IMR-90 (cell line): ENCODE results near the gene ADAMTSL1. TPM values are rescaled to one million over a fixed set of nuclear protein-coding genes. Genes with fewer than 3 reads are reported as not detected.

Source experiments
- ATAC-seq: fragments of 200-7000 bp; cut with Tn5 transposase; 2 replicates; pipeline ENCODE4 v1.9.1; 2020; ENCODE audit warnings: low read depth, mild to moderate bottlenecking, moderate library complexity
- BruUV-seq: library from RNA; stranded (reverse); fragments of 400-500 nt; replicated peaks from 2 replicates; lab custom pipeline; 2021; lab: Mats Ljungman, UMichigan
- CTCF ChIA-PET: fragments of 300-600 bp; formaldehyde crosslinking; extraction: SDS; loops from one replicate; lab custom pipeline; 2021; ENCODE audit warnings: antibody characterized with exemption; lab: Yijun Ruan, JAX
- POLR2A ChIA-PET: fragments of 300-600 bp; sonication (Branson Sonifier 250); formaldehyde crosslinking; loops from one replicate; lab custom pipeline; 2022; ENCODE audit warnings: antibody characterized with exemption; ENCODE audit not compliant: unreplicated experiment; lab: Charles Lee
- DNase-seq: peaks from one replicate; pipeline ENCODE4 v3.0.0; 2013
- H2AFZ ChIP-seq: replicated peaks from 2 replicates; pipeline ENCODE3; 2013; ENCODE audit warnings: low read length, mild to moderate bottlenecking; ENCODE audit not compliant: poor library complexity
- H2AK5ac ChIP-seq: 2 replicates; pipeline ENCODE4 v1.6.1; 2013; ENCODE audit warnings: low read depth, low read length, inconsistent platforms
- H2AK9ac ChIP-seq: replicated peaks from 2 replicates; pipeline ENCODE3; 2013; ENCODE audit warnings: mild to moderate bottlenecking, low read depth, low read length, moderate library complexity; ENCODE audit not compliant: poor library complexity
- H2BK120ac ChIP-seq: 2 replicates; pipeline ENCODE4 v1.6.1; 2013; ENCODE audit warnings: low read depth, low read length, inconsistent platforms
- H2BK15ac ChIP-seq: 3 replicates; pipeline ENCODE4 v1.6.1; 2013; ENCODE audit warnings: low read depth, low read length, inconsistent platforms
- H2BK20ac ChIP-seq: 2 replicates; pipeline ENCODE4 v1.6.1; 2013; ENCODE audit warnings: low read depth, mild to moderate bottlenecking, inconsistent platforms, low read length, moderate library complexity
- H2BK5ac ChIP-seq: 2 replicates; pipeline ENCODE4 v1.6.1; 2013; ENCODE audit warnings: mild to moderate bottlenecking, low read depth, low read length, inconsistent platforms; ENCODE audit not compliant: poor library complexity, severe bottlenecking
- H3K14ac ChIP-seq: replicated peaks from 2 replicates; pipeline ENCODE4 v1.6.1; 2013; ENCODE audit warnings: low read depth, low read length, inconsistent platforms
- H3K18ac ChIP-seq: 2 replicates; pipeline ENCODE4 v1.6.1; 2013; ENCODE audit warnings: low read depth, low read length, control low read depth
- H3K23ac ChIP-seq: 2 replicates; pipeline ENCODE4 v1.6.1; 2013; ENCODE audit warnings: low read depth, low read length, inconsistent platforms
- H3K27ac ChIP-seq: 2 replicates; pipeline ENCODE4 v1.5.1; 2013; ENCODE audit warnings: mild to moderate bottlenecking, control low read depth, low read length; ENCODE audit not compliant: insufficient read depth
- H3K27me3 ChIP-seq: 2 replicates; pipeline ENCODE4 v1.6.1; 2013; ENCODE audit warnings: low read length; ENCODE audit not compliant: control insufficient read depth, insufficient read depth
- H3K36me3 ChIP-seq: 2 replicates; pipeline ENCODE4 v1.6.1; 2013; ENCODE audit warnings: low read length, mixed read lengths; ENCODE audit not compliant: control insufficient read depth, insufficient read depth
- H3K4ac ChIP-seq: 2 replicates; pipeline ENCODE4 v1.6.1; 2013; ENCODE audit warnings: low read depth, low read length, inconsistent platforms
- H3K4me1 ChIP-seq: 2 replicates; pipeline ENCODE4 v1.6.1; 2013; ENCODE audit warnings: low read length, mixed read lengths; ENCODE audit not compliant: control insufficient read depth, insufficient read depth
- H3K4me2 ChIP-seq: 2 replicates; pipeline ENCODE4 v1.6.1; 2013; ENCODE audit warnings: low read depth, mild to moderate bottlenecking, control low read depth, low read length, moderate library complexity
- H3K4me3 ChIP-seq: 2 replicates; pipeline ENCODE4 v1.5.1; 2013; ENCODE audit warnings: low read depth, mild to moderate bottlenecking, control low read depth, low read length, moderate library complexity; ENCODE audit not compliant: insufficient read depth
- H3K56ac ChIP-seq: 2 replicates; pipeline ENCODE4 v1.6.1; 2013; ENCODE audit warnings: low read length, inconsistent platforms; ENCODE audit not compliant: insufficient read depth; ENCODE audit errors: extremely low read depth
- H3K79me1 ChIP-seq, 2 experiments: 2 replicates each; pipeline ENCODE4 v1.6.1; 2013; ENCODE audit warnings: low read length in 2 of 2, inconsistent platforms in 1 of 2, low read depth in 1 of 2
- H3K9ac ChIP-seq: 2 replicates; pipeline ENCODE4 v1.6.1; 2013; ENCODE audit warnings: low read depth, low read length, control low read depth
- H3K9me1 ChIP-seq: 2 replicates; pipeline ENCODE4 v1.6.1; 2013; ENCODE audit warnings: low read length, inconsistent platforms; ENCODE audit not compliant: insufficient read depth
- H3K9me3 ChIP-seq: 2 replicates; pipeline ENCODE4 v1.6.1; 2013; ENCODE audit warnings: low read length; ENCODE audit not compliant: control insufficient read depth, insufficient read depth
- H4K20me1 ChIP-seq: 2 replicates; pipeline ENCODE4 v1.6.1; 2013; ENCODE audit warnings: low read length, inconsistent platforms; ENCODE audit not compliant: insufficient read depth
- H4K5ac ChIP-seq: 2 replicates; pipeline ENCODE4 v1.6.1; 2013; ENCODE audit warnings: mild to moderate bottlenecking, low read depth, low read length, control low read depth
- H4K8ac ChIP-seq, 2 experiments: 2 replicates each; pipeline ENCODE4 v1.6.1; 2013; ENCODE audit warnings: low read depth in 2 of 2, low read length in 2 of 2, control low read depth in 1 of 2, inconsistent platforms in 1 of 2
- H4K91ac ChIP-seq: 2 replicates; pipeline ENCODE4 v1.6.1; 2013; ENCODE audit warnings: low read depth, low read length, inconsistent platforms; ENCODE audit not compliant: insufficient read depth
- BHLHE40 ChIP-seq: fragments of 150-350 bp; IDR thresholded peaks from 2 replicates; pipeline ENCODE4 v1.6.1; 2016; ENCODE audit warnings: mild to moderate bottlenecking, low read depth, low read length
- FOS ChIP-seq: fragments of 150-350 bp; IDR thresholded peaks from 2 replicates; pipeline ENCODE4 v1.6.1; 2016; ENCODE audit warnings: low read depth, low read length
- RFX5 ChIP-seq: IDR thresholded peaks from 2 replicates; pipeline ENCODE4 v1.8.0; 2012; ENCODE audit warnings: low read depth, mild to moderate bottlenecking, low read length, moderate library complexity
- SMC3 ChIP-seq: fragments of 150-350 bp; IDR thresholded peaks from 2 replicates; pipeline ENCODE4 v1.6.1; 2016; ENCODE audit warnings: low read depth, mild to moderate bottlenecking, antibody characterized with exemption, low read length, moderate library complexity
- WGBS, 2 experiments: methylation state at CpG; one replicate each; pipeline versions ENCODE4 v1.1.5 to v1.1.7; 2013; ENCODE audit warnings: missing lambda C conversion rate in 2 of 2; ENCODE audit not compliant: insufficient read length in 1 of 2; ENCODE audit errors: extremely low coverage in 2 of 2; 5-methylcytosine and 5-hydroxymethylcytosine counted together
- dilution Hi-C: fragments of 300-500 bp; cut with HindIII; formaldehyde crosslinking; loops from one replicate; pipeline ENCODE4 v1.14.3; 2018; ENCODE audit warnings: low sequenced_read_pairs; ENCODE audit not compliant: unreplicated experiment
- in situ Hi-C: fragments of 300-500 bp; cut with MboI; formaldehyde crosslinking; loops from 3 replicates; pipeline ENCODE4 v1.14.3; 2019; ENCODE audit warnings: low sequenced_read_pairs, inconsistent platforms, mixed read lengths
- intact Hi-C: fragments of 100-400 bp; cut with micrococcal nuclease; formaldehyde crosslinking; loops from 2 replicates; pipeline ENCODE4 v1.10.0; 2022
- polyA plus RNA-seq, 3 experiments: library from polyadenylated mRNA; depleted of rRNA; stranded (reverse); fragments of >200 nt; gene quantifications; 2 replicates each; pipeline ENCODE4 v1.2.3, GENCODE V29; 2012; ENCODE audit warnings: low replicate concordance in 1 of 3
- total RNA-seq: library from RNA; depleted of rRNA; stranded (reverse); fragments of >200 nt; gene quantifications from 2 replicates; pipeline ENCODE4 v1.2.3, GENCODE V29; 2012
- TF ChIP-seq, protein P1 (sequence below): conservative IDR thresholded peaks from 2 replicates; pipeline ENCODE4 v1.5.1; 2012; ENCODE audit warnings: mild to moderate bottlenecking, low read depth, low read length, improper control_type of control experiment

ADAMTSL1 gene
- total and polyA plus RNA-seq, 2 of the 4 experiments (the other 2 are of a cell fraction), result 38.2 to 62.2 TPM

GRCh38 chr9:18482371-18482770, 8.4 kb downstream of the ADAMTSL1 start:
- POLR2A ChIA-PET, result interaction anchor here (0.6 kb wide), 1 partner anchor 567 kb away, joined by 3 read pairs; the partner anchor contains the start of gene RRAGA
- Histone ChIP-seq H4K91ac (no peak overlapping the region), H2AFZ (no peak overlapping the region), H4K8ac (no peak overlapping the region), H3K27me3 (no peaks in the 10 kb centered on the region), H3K14ac (no peak overlapping the region), H3K9me1 (peaks cover 4% of the 10 kb centered on the region; the same call in 1 of the 2 replicates), H3K79me1 (peaks cover 0 to 14% of the 10 kb centered on the region in 2 experiments; a peak in 1 of 4 replicates), H2BK15ac (no peak overlapping the region), H3K56ac (no peak overlapping the region), H3K18ac (no peak overlapping the region), H2BK5ac (no peak overlapping the region), H2AK9ac (no peak overlapping the region), H3K23ac (no peak overlapping the region), H2BK120ac (no peak overlapping the region), H3K4me1 (peaks cover 6% of the 10 kb centered on the region), H3K4me2 (no peak overlapping the region), H3K9me3 (no peaks in the 10 kb centered on the region), H4K20me1 (no peaks in the 10 kb centered on the region), H3K4me3 (no peak overlapping the region), H2BK20ac (no peak overlapping the region), H3K36me3 (no peaks in the 10 kb centered on the region), H3K27ac (no peak overlapping the region), H4K5ac (no peak overlapping the region), H2AK5ac (no peak overlapping the region), H3K9ac (no peak overlapping the region), H3K4ac (no peak overlapping the region)
- intact Hi-C loops (no loop called here), dilution Hi-C loops (no loop called here), in situ Hi-C loops (loop anchor here (25.0 kb wide), 1 partner anchor 680 kb away; no protein-coding TSS in a partner anchor)
- CTCF ChIA-PET, result no interaction called here
- no CpG with 5 or more reads among the region's 2 CpGs for WGBS, 2 experiments
- BruUV-seq, result no TSS peak
- DNase-seq (no peak), ATAC-seq (no peak)
- TF ChIP-seq FOS (no peak), SMC3 (no peak), RFX5 (no peak), BHLHE40 (no peak)
- TF ChIP-seq, protein P1, sequence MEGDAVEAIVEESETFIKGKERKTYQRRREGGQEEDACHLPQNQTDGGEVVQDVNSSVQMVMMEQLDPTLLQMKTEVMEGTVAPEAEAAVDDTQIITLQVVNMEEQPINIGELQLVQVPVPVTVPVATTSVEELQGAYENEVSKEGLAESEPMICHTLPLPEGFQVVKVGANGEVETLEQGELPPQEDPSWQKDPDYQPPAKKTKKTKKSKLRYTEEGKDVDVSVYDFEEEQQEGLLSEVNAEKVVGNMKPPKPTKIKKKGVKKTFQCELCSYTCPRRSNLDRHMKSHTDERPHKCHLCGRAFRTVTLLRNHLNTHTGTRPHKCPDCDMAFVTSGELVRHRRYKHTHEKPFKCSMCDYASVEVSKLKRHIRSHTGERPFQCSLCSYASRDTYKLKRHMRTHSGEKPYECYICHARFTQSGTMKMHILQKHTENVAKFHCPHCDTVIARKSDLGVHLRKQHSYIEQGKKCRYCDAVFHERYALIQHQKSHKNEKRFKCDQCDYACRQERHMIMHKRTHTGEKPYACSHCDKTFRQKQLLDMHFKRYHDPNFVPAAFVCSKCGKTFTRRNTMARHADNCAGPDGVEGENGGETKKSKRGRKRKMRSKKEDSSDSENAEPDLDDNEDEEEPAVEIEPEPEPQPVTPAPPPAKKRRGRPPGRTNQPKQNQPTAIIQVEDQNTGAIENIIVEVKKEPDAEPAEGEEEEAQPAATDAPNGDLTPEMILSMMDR, result no peak
